GM23248 (cell line): Measurements from ENCODE around the gene GCNT2. TPM values are rescaled to one million over a fixed set of nuclear protein-coding genes. Genes with fewer than 3 reads are reported as not detected.
A peak's percentile ranks its signal among the peaks of the same experiment; 100 is the strongest.
"Not testable (repeated sequence)": the region's sequence is repeated elsewhere in the genome, so short reads cannot be mapped to it uniquely, and the experiment has no call there.

Experiments used
- DNase-seq: peaks from one replicate; pipeline ENCODE4 v3.0.0-alpha.2; 2015
- H2AFZ ChIP-seq: fragments of 200-600 bp; sonication (generic); 2 replicates; pipeline ENCODE4 v1.6.1; 2016; ENCODE audit warnings: antibody characterized with exemption
- H3F3A ChIP-seq: fragments of 200-600 bp; sonication (generic); 2 replicates; pipeline ENCODE4 v1.6.1; 2016; ENCODE audit warnings: mild to moderate bottlenecking, antibody characterized with exemption, mixed run types; ENCODE audit not compliant: insufficient read depth
- H3K27ac ChIP-seq: fragments of 200-600 bp; sonication (generic); 2 replicates; pipeline ENCODE4 v1.5.1; 2016; ENCODE audit warnings: mild to moderate bottlenecking
- H3K27me3 ChIP-seq: fragments of 200-600 bp; sonication (generic); replicated peaks from 2 replicates; pipeline ENCODE4 v1.6.1; 2016; ENCODE audit warnings: mild to moderate bottlenecking; ENCODE audit not compliant: insufficient read depth
- H3K36me3 ChIP-seq: fragments of 200-600 bp; sonication (generic); 2 replicates; pipeline ENCODE4 v1.6.1; 2016; ENCODE audit warnings: low read depth, mild to moderate bottlenecking
- H3K4me1 ChIP-seq: fragments of 200-600 bp; sonication (generic); 2 replicates; pipeline ENCODE4 v1.6.1; 2016; ENCODE audit warnings: mild to moderate bottlenecking; ENCODE audit not compliant: insufficient read depth
- H3K4me2 ChIP-seq: fragments of 200-600 bp; sonication (generic); one replicate; pipeline ENCODE4 v1.6.1; 2016; ENCODE audit warnings: mild to moderate bottlenecking; ENCODE audit not compliant: unreplicated experiment
- H3K4me3 ChIP-seq: fragments of 200-600 bp; sonication (generic); 2 replicates; pipeline ENCODE4 v1.5.1; 2016; ENCODE audit warnings: mild to moderate bottlenecking
- H3K79me2 ChIP-seq: fragments of 200-600 bp; sonication (generic); 2 replicates; pipeline ENCODE4 v1.6.1; 2016; ENCODE audit warnings: mild to moderate bottlenecking; ENCODE audit not compliant: insufficient read depth
- H3K9ac ChIP-seq: fragments of 200-600 bp; sonication (generic); 2 replicates; pipeline ENCODE4 v1.6.1; 2016; ENCODE audit warnings: mild to moderate bottlenecking
- H3K9me2 ChIP-seq: fragments of 200-600 bp; sonication (generic); 2 replicates; pipeline ENCODE4 v1.6.1; 2016; ENCODE audit warnings: mixed run types, mild to moderate bottlenecking, moderate library complexity; ENCODE audit not compliant: insufficient read depth
- H3K9me3 ChIP-seq: fragments of 200-600 bp; sonication (generic); one replicate; pipeline ENCODE4 v1.6.1; 2017; ENCODE audit warnings: low read depth
- H4K20me1 ChIP-seq: fragments of 200-600 bp; sonication (generic); 2 replicates; pipeline ENCODE4 v1.6.0; 2016; ENCODE audit not compliant: insufficient read depth
- EZH2 ChIP-seq: fragments of 200-600 bp; sonication (generic); IDR thresholded peaks from 2 replicates; pipeline ENCODE4 v1.6.1; 2018; ENCODE audit warnings: antibody characterized with exemption, mild to moderate bottlenecking; ENCODE audit not compliant: insufficient read depth, poor library complexity, severe bottlenecking
- EZH2phosphoT487 ChIP-seq: fragments of 200-600 bp; sonication (generic); IDR thresholded peaks from 2 replicates; pipeline ENCODE4 v1.6.1; 2018; ENCODE audit warnings: antibody characterized with exemption, moderate library complexity, mild to moderate bottlenecking, low read depth; ENCODE audit not compliant: insufficient read depth
- WGBS, 2 experiments: methylation state at CpG; one replicate each; pipeline ENCODE4 v1.1.6; 2015 to 2017; ENCODE audit warnings: low lambda C conversion rate in 2 of 2, low coverage in 1 of 2; ENCODE audit errors: missing lambda C conversion rate in 2 of 2; 5-methylcytosine and 5-hydroxymethylcytosine counted together
- in situ Hi-C: fragments of 300-500 bp; cut with MboI; formaldehyde crosslinking; loops from 2 replicates; pipeline ENCODE4 v1.15.0; 2020
- polyA plus RNA-seq: library from polyadenylated mRNA; unstranded; fragments of >200 nt; fragmentation: Nextera tagmentation; extraction: Ambion mirVana; gene quantifications from 2 replicates; pipeline ENCODE4 v1.2.1, GENCODE V29; 2016
- total RNA-seq: library from RNA; depleted of rRNA; stranded (reverse); fragments of >200 nt; shearing (Covaris generic); gene quantifications from 2 replicates; pipeline ENCODE4 v1.2.3, GENCODE V29; 2014

GCNT2 gene
- total and polyA plus RNA-seq, 2 experiments from 2014 or later: not detected

DNA sequence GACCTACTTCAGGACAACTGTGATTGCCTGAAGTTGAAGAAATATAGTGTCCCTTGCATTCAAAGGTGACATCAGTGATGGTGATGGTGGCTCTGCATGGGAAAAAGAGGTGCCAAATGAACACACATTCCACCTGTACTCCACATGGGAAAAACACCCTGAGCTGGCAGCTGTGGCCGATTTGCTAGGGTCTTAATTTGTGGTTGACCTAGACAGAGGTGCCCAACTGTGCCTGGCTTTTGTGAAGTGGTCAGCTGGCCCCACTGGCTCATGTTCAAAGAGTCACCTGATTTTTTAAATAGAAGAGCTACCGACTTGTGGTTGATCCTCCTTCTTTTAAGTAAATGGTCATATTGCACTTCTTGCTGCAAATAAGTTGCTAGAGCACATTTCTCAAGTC, 7.6 kb upstream of the GCNT2 start:
- no peaks in the 10 kb centered on the region for H3K9me2 ChIP-seq
- H3K27me3 ChIP-seq: no peaks in the 10 kb centered on the region
- no peaks in the 10 kb centered on the region for H3K9me3 ChIP-seq
- no peaks in the 10 kb centered on the region for H3K4me1 ChIP-seq
- H3F3A ChIP-seq: no peaks in the 10 kb centered on the region
- TF ChIP-seq EZH2phosphoT487: no peak
- no peak for TF ChIP-seq EZH2
- H2AFZ ChIP-seq: no peak overlapping the region
- H3K4me3 ChIP-seq: no peak overlapping the region
- H3K27ac ChIP-seq: no peak overlapping the region
- H3K4me2 ChIP-seq: no peak overlapping the region
- 13 to 26% methylated on average over 2 of the region's 2 CpGs for WGBS, 2 experiments
- no peaks in the 10 kb centered on the region for H4K20me1 ChIP-seq
- in situ Hi-C loops: no loop called here
- no peak overlapping the region for H3K9ac ChIP-seq
- no peaks in the 10 kb centered on the region for H3K79me2 ChIP-seq
- no peaks in the 10 kb centered on the region for H3K36me3 ChIP-seq
- no peak for DNase-seq

DNA sequence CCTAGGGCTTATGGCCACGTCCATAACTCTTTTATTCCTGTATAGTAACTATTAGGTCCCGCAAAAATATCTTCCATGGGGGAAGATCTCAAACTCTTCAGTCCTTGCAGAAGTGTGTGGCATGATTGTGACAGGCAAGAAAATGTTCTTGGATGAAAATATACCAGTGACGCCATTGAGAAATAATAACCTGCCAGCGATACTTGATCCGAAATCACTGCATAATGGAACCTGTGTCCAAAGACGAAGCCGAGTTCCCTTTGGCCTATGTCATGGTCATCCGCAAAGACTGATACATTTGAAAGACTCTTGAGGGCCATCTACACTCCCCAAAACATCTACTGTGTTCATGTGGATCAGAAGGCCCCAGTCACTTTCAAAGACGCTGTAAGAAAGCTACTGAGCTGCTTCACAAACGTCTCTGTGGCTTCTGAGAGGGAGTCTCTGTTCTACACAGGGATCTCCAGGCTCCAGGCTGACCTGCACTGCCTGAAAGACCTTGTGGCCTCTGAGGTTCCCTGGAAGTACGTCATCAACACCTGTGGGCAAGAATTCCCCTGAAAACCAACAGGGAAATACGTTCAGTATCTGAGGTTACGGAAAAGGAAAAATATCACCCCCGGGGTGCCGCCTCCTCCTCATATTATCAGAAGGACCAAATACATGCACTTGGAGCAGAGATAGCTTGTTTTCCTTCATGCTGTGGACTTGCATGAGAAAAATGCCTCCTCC, 6.9 kb upstream of the GCNT2 start:
- Histone ChIP-seq H3K27ac (no peak overlapping the region), H3K4me3 (no peak overlapping the region), H3K36me3 (no peaks in the 10 kb centered on the region), H2AFZ (no peak overlapping the region; the same call in 1 of the 2 replicates), H4K20me1 (no peaks in the 10 kb centered on the region), H3K9ac (no peak overlapping the region), H3K27me3 (no peaks in the 10 kb centered on the region), H3K4me1 (no peaks in the 10 kb centered on the region), H3K9me2 (no peaks in the 10 kb centered on the region), H3K4me2 (no peak overlapping the region), H3K9me3 (no peaks in the 10 kb centered on the region), H3F3A (no peaks in the 10 kb centered on the region), H3K79me2 (no peaks in the 10 kb centered on the region)
- 35 to 39% methylated on average over 15 of the region's 15 CpGs for WGBS, 2 experiments
- no peak for DNase-seq
- in situ Hi-C loops: no loop called here
- TF ChIP-seq EZH2phosphoT487 (no peak), EZH2 (no peak)

DNA sequence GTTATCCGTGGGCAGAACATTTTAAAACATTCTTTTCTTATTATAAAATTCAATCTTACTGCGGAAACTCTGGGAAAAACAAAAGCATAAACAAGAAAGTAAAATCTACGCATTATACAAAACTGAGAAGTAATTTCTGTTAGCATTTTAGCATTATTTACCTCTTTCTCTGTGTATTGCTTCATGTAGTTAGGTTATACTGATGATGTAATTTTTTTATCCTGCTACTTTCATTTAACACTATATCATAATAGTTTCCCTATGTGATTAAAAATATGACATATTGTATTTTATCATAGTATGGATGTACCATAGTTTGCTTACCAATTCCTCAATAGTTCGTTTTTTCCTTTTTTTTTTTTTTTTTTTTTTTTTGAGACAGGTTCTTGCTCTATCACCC, 4.2 kb upstream of the GCNT2 start:
- Histone ChIP-seq H3F3A (no peaks in the 10 kb centered on the region), H3K9me2 (no peaks in the 10 kb centered on the region), H3K4me3 (no peak overlapping the region), H3K9ac (no peak overlapping the region), H3K36me3 (no peaks in the 10 kb centered on the region), H3K9me3 (no peaks in the 10 kb centered on the region), H3K27me3 (no peaks in the 10 kb centered on the region), H3K4me1 (no peaks in the 10 kb centered on the region), H2AFZ (no peak overlapping the region), H3K27ac (no peak overlapping the region), H3K4me2 (no peak overlapping the region), H4K20me1 (no peaks in the 10 kb centered on the region), H3K79me2 (no peaks in the 10 kb centered on the region)
- in situ Hi-C loops: no loop called here
- DNase-seq: no peak
- 42 to 50% methylated on average over 4 of the region's 4 CpGs for WGBS, 2 experiments
- TF ChIP-seq EZH2phosphoT487 (no peak), EZH2 (no peak)

DNA sequence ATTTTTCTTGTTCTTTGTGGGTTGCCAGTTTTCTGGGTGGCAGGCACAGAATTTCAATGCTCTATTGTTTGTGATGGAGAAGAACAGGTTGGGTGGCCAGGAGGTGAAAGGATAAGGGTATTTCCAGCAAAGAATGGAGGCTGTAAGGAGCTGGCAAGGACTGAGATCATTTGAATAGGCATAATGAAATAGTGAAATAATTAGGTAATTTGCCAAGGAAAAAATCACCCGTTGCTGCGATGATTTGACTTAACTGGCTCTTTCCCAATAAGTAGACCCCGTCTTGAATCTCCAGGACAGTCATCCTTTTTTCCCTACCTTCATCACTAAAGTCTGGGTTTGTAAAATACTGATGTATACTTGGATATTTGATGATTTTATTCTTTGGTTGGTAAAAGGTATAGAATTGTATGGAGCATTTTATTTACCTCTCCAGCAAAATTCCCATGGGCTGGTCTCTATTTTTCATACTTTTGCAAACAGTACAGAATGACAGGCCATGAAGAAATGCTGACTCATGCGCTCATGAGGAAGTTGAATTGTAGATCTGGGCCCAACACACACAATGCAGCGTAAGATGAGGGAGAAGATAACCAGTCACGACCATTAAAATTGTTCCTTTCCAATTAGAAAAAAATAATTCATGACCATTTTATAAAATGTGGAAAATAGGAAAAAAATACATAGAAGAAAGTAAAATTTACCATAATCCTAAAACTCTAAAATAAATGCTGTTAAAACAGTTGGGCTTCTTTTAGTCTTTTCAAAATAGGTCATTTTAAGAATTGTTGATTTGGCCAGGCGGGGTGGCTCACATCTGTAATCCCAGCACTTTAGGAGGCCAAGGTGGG, 2.4 kb upstream of the GCNT2 start:
- H3K4me2 ChIP-seq: no peak overlapping the region

DNA sequence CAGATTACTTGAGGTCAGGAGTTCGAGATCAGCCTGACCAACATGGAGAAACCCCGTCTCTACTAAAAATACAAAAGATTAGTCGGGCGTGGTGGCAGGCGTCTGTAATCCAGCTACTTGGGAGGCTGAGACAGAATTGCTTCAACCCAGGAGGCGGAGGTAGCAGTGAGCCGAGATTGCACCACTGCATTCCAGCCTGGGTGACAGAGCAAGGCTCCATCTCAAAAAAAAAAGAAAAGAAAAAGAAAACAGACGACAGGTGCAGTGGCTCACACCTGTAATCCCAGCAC, 1.8 kb upstream of the GCNT2 start:
- H3K4me3 ChIP-seq, H3K9me3 ChIP-seq, H3K9ac ChIP-seq, H3K27me3 ChIP-seq, H3F3A ChIP-seq, H2AFZ ChIP-seq, H3K4me2 ChIP-seq, DNase-seq, H3K27ac ChIP-seq, in situ Hi-C loops, H3K4me1 ChIP-seq, H3K36me3 ChIP-seq, H4K20me1 ChIP-seq, H3K79me2 ChIP-seq, H3K9me2 ChIP-seq: not testable (repeated sequence)
- 41 to 51% methylated on average over 8 of the region's 8 CpGs for WGBS, 2 experiments

More for the DNA sequence above, 2.4 kb upstream of the GCNT2 start:
- H3K4me3 ChIP-seq: no peak overlapping the region
- WGBS, 2 experiments: 25 to 38% methylated on average over 7 of the region's 7 CpGs
- no peaks in the 10 kb centered on the region for H3K9me2 ChIP-seq
- TF ChIP-seq EZH2phosphoT487 (no peak), EZH2 (no peak)
- H2AFZ ChIP-seq: no peak overlapping the region
- no peak overlapping the region for H3K27ac ChIP-seq
- H3K4me1 ChIP-seq: no peaks in the 10 kb centered on the region
- H4K20me1 ChIP-seq: no peaks in the 10 kb centered on the region
- peak; percentile 27 for DNase-seq
- H3K79me2 ChIP-seq: no peaks in the 10 kb centered on the region
- no peaks in the 10 kb centered on the region for H3K27me3 ChIP-seq
- H3K36me3 ChIP-seq: no peaks in the 10 kb centered on the region
- H3F3A ChIP-seq: no peaks in the 10 kb centered on the region
- H3K9me3 ChIP-seq: no peaks in the 10 kb centered on the region
- in situ Hi-C loops: no loop called here
- H3K9ac ChIP-seq: no peak overlapping the region
